Measurements from ENCODE around the gene SLC15A3. TPM values are rescaled to one million over a fixed set of nuclear protein-coding genes. Genes with fewer than 3 reads are reported as not detected.
"Not testable (repeated sequence)": the region's sequence is repeated elsewhere in the genome, so short reads cannot be mapped to it uniquely, and the experiment has no call there.

SLC15A3 gene
- total and polyA plus RNA-seq, 10 donors, result 62.9 to 139 (median 115) TPM

GRCh38 chr11:60910281-60910687 lies 41.7 kb downstream of the SLC15A3 start:
- Histone ChIP-seq H3K9me3 (no peaks in the 10 kb centered on the region), H3K27me3 (replicated peaks in 1 of 7) (no peaks in the 10 kb centered on the region), H3K4me3 (no peak overlapping the region), H3K27ac (peak overlapping the region; percentile 50 to 97 (median 96)), H3K36me3 (no peaks in the 10 kb centered on the region), H3K4me1 (peaks cover 31 to 84% (median 58%) of the 10 kb centered on the region in 6 donors)
- no peak for DNase-seq
- TF ChIP-seq POLR2A (IDR thresholded peaks at IDR 0.05) (no peak), POLR2AphosphoS5 (IDR thresholded peaks at IDR 0.05) (no peak)
- intact Hi-C loops (cut with DNase I; ENCODE audit: low total_unique reads), result no loop called here
- 29 to 55% (median 45%) methylated on average over 3 of the region's 3 CpGs for WGBS, 5 donors

GRCh38 chr11:60909680-60910280 lies 42.2 kb downstream of the SLC15A3 start:
- H3K27ac ChIP-seq, result peak overlapping the region; percentile 50 to 97 (median 96)
- H3K9me3 ChIP-seq; H3K4me3 ChIP-seq; DNase-seq; H3K36me3 ChIP-seq; H3K27me3 ChIP-seq (replicated peaks in 1 of 7); intact Hi-C loops (cut with DNase I; ENCODE audit: low total_unique reads): not testable (repeated sequence)
- WGBS, 5 donors, result 74 to 84% (median 79%) methylated on average over 3 of the region's 3 CpGs
- H3K4me1 ChIP-seq, result peaks cover 36 to 84% (median 58%) of the 10 kb centered on the region in 6 donors

- WGBS, 5 donors, result 2 to 85% (median 39%) methylated on average over 1 of the region's 1 CpG
- DNase-seq, result no peak
- intact Hi-C loops (cut with DNase I; ENCODE audit: low total_unique reads), result no loop called here
These were observed 43.2 kb downstream of the SLC15A3 start for GRCh38 chr11:60908803-60909202.

GRCh38 chr11:60906132-60906972 lies 45.6 kb downstream of the SLC15A3 start, which contains the start of gene PRPF19:
Gene PRPF19 (minus strand): TSS chr11:60906585. CDS start chr11:60906382, 203 bp downstream.
- WGBS, 5 donors, result 0 to 1% (median 0%) methylated on average over 58 to 75 of the region's 75 CpGs
- peak within 1 kb of the TSS; percentile 86 to 95 (median 91) for H3K27ac ChIP-seq
- peaks cover 0 to 27% (median 23%) of the 10 kb centered on the region in 6 donors for H3K36me3 ChIP-seq
- TF ChIP-seq POLR2A (IDR thresholded peaks at IDR 0.05), result peak in 2 of 3 donors; percentile 3 to 47
- peak in 3 of 11 experiments; percentile 4 to 25 (median 22) for TF ChIP-seq CTCF (IDR thresholded peaks at IDR 0.05 in 8 of 11, conservative IDR thresholded peaks at IDR 0.05 in 3 of 11)
- peak; percentile 94 to 96 (median 95) for TF ChIP-seq POLR2AphosphoS5 (IDR thresholded peaks at IDR 0.05)
- DNase-seq, result peak; percentile 98
- H3K4me3 ChIP-seq, result peak within 1 kb of the TSS; percentile 70 to 99 (median 90)
- H3K9me3 ChIP-seq, result no peaks in the 10 kb centered on the region
- peaks cover 28 to 65% (median 44%) of the 10 kb centered on the region in 6 donors for H3K4me1 ChIP-seq
- H3K27me3 ChIP-seq (replicated peaks in 1 of 7), result no peaks in the 10 kb centered on the region
- intact Hi-C loops (cut with DNase I; ENCODE audit: low total_unique reads), result no loop called here

More at GRCh38 chr11:60908803-60909202, 43.2 kb downstream of the SLC15A3 start:
- H3K27me3 ChIP-seq (replicated peaks in 1 of 7), result no peaks in the 10 kb centered on the region
- H3K4me1 ChIP-seq, result peaks cover 42 to 86% (median 63%) of the 10 kb centered on the region in 6 donors
- H3K9me3 ChIP-seq, result no peaks in the 10 kb centered on the region
- H3K27ac ChIP-seq, result no peak overlapping the region
- no peak overlapping the region for H3K4me3 ChIP-seq
- H3K36me3 ChIP-seq, result peaks cover 0 to 2% (median 0%) of the 10 kb centered on the region in 6 donors
- no peak for TF ChIP-seq CTCF (IDR thresholded peaks at IDR 0.05 in 8 of 11, conservative IDR thresholded peaks at IDR 0.05 in 3 of 11)
- TF ChIP-seq POLR2AphosphoS5 (IDR thresholded peaks at IDR 0.05), result no peak
- TF ChIP-seq POLR2A (IDR thresholded peaks at IDR 0.05), result no peak
